Activated CD4-positive, alpha-beta T cell treated with anti-CD3 and anti-CD28 coated beads, Interleukin-2, amount 50 U/mL, for 4 hours (primary cell): Measurements from ENCODE around the gene MCHR1.
A peak's percentile ranks its signal among the peaks of the same experiment; 100 is the strongest.
"Not testable (repeated sequence)": the region's sequence is repeated elsewhere in the genome, so short reads cannot be mapped to it uniquely, and the experiment has no call there.

Experiments used
- DNase-seq, 2 experiments: peaks; one replicate each; pipeline ENCODE4 v3.0.0-alpha.2; 2020

MCHR1 gene

DNA sequence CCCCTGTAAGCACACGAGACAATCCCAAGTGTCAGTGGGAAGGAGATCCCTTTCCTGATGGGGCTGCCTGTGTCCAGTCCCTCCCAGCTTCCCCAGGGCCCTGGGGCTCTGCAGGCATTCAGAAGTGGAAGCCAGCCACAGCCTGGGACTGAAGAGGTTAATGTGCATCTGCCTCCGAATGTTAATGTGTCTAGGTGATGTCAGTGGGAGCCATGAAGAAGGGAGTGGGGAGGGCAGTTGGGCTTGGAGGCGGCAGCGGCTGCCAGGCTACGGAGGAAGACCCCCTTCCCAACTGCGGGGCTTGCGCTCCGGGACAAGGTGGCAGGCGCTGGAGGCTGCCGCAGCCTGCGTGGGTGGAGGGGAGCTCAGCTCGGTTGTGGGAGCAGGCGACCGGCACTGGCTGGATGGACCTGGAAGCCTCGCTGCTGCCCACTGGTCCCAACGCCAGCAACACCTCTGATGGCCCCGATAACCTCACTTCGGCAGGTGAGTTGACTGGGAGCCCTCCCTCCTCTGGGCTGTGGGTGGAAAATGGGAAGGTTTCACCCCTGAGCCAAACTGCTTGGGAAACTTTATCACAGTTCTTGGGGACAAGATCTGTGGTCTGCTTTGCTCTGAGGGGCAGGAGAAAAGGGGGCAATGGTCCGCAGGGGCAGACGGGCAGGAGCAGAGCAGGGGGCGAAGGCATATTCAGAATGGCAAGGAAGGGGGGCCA, at the start of gene MCHR1:
MCHR1 (plus strand) TSS at position 236 of the 715 bp plus-strand sequence; CDS start at position 405, 169 bp downstream.
- no peak for DNase-seq

DNA sequence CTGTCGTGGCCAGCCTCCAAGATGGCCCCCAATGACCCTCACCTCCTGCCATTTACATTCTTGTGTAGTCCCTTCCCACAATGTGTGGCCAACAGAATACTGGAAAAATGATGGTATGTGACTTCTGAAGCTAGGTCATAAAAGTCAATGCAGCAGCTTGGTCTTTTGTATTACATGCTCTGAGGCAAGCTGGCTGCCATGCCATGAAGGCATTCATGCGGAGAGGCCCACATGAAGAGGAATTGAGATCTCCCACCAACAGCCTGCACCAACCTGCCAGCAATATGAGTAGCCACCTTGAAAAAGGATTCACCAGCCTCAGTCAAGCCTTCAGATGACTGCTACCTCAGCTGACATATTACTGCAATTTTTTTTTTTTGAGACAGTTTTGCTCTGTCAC, 47.4 kb upstream of the MCHR1 start:
- DNase-seq, result no peak

- no peak for DNase-seq
These were observed 46.2 kb upstream of the MCHR1 start for GRCh38 chr22:40633036-40633435.

GRCh38 chr22:40634119-40634903, 45.0 kb upstream of the MCHR1 start:
- no peak for DNase-seq

DNA sequence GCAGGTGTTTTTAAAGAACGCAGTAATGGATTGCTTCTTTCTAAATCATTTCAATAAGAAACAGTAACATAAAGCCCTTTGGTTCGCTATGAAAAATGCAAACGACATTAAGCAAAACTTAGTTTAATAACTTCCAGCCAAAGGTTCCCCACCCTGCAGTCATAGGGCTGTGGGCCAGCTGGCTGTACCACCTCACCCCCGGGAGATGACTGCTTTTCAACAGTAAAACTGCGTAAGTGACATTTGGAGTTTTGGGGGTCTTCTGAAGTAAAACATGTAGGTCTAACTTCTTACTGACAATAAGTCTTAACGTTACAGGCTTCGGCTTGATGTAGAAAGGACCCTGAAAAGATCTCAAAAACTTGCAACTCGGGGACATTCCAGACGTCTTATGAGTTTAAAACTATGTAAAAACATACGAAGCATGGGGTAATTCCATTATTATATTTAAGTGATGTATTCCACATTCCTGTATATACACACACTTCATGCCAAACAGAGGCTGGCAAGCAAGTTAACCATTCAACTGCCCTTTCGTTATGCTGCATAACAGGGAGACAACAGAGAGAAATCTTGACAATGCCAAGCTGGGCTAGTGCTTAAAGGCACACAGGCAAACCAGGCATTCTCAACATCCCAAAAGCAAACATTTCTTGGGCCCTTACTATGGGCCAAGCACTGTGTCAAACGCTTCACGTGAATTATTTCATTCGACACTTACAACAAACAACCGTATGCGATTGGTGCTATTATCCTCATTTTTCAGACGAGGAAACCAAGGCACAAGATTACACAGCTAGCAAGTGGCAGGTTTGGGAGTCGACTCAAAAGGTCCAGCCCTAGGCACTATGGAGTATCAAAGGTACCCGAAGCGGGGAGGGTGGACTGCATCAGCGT, 44.0 kb upstream of the MCHR1 start:
- DNase-seq, result no peak

DNA sequence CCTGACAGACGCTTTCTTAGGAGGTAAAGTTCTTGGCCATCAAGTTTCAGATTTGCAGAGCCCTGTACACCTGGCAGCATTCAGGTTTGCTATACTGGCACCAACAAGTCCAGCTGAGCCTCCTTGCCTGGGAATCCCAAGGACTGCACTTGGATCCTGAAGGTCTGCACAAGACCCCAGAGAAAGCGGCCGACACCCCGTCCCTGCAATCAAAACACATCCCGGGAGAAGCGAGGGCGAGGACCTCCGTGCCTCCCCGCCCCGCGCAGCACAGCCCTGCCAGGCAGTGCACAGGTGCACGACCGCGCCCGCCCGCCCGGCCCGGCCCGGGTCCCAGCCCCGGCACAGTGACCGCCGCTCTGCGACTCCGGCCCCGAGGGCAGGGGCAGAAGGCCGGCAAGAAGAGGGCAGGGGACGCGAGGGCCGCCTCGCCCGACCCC, 43.3 kb upstream of the MCHR1 start:
- no peak for DNase-seq

- DNase-seq, result peak; percentile 99
These were observed 42.7 kb upstream of the MCHR1 start, which contains the start of gene MRTFA for GRCh38 chr22:40636380-40637182. Gene MRTFA (minus strand): TSS chr22:40636719.

GRCh38 chr22:40637183-40638150, 41.8 kb upstream of the MCHR1 start:
- peak; percentile 55 to 63 for DNase-seq

GRCh38 chr22:40638261-40638660, 41.0 kb upstream of the MCHR1 start:
- DNase-seq, result no peak

DNA sequence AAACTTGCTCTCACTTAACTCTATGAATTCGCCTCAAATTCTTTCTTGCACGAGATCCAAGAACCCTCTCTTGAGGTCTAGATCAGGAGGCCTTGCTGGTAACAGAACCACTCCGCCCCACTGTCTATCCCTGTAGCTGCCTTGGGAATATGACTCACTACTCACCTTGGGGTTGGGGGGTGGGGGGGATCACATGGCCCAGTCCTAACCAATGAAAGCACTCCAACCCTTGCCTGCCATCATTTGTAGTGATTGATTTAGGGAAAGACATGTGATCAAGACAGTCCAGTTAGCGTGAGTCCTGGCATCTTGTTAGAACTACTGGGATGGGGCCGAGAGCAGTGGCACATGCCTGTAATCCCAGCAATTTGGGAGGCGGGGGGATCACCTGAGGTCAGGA, 38.0 kb upstream of the MCHR1 start:
- no peak for DNase-seq

DNA sequence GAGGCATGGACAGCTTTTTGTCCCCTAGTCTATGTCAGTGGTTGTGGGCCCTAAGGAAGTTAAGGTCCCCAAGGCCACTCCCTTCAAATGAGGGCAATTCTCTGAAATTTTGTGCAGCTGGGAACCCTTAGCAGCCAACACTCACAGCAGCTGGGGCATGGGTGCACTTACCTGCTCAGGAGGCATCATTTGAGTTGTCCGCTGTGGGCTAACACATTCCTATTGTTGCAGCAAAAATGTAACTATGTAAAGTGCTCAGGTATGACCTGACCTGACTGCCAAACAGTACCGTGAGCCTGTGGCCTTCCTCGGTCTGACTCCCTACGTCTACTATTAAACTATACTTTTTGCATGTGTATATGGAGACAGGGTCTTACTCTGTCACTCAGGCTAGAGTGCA, 37.0 kb upstream of the MCHR1 start:
- no peak for DNase-seq

DNA sequence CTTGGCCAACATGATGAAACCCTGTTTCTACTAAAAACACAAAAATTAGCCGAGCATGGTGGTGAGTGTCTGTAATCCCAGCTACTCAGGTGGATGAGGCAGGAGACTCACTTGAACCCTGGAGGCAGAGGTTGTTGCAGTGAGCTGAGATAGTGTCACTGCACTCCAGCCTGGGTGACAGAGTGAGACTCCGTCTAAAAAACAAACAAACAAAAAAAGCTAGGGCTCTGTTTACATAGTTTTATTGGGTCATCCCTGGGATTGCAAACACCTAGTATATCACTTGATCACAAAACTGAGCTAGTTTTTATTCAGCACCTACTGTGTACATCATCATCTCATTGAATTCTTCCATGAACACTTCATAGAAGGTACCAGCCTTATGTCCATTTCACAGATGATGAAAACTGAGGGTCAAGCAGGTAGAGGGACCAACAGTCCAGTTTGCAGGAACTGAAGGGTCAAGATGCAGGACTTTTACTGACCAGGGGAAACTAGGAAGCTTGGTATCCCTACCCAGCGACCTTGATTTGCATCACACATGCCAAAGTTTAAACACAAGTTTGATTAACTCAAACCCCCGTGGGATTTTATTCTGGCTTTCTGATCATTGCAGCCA, 33.6 kb upstream of the MCHR1 start:
- DNase-seq, result no peak

DNA sequence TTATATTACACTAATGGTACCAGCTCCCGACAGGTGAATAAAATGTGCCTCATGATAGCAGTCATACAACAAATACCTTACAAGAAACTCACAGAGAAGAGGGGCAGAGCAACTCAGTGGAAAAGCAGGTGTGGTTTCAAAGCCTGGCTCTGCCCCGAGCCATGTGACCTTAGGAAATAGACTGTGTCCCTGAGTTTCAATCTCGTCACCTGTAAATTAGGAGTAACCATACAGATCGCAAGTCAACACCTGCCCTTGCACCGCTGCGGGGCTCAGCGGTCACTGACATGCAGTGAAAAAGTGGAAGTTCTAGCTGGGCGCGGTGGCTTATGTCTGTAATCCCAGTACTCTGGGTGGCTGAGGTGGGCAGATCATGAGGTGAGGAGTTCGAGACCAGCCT, 30.9 kb upstream of the MCHR1 start:
- no peak for DNase-seq

DNA sequence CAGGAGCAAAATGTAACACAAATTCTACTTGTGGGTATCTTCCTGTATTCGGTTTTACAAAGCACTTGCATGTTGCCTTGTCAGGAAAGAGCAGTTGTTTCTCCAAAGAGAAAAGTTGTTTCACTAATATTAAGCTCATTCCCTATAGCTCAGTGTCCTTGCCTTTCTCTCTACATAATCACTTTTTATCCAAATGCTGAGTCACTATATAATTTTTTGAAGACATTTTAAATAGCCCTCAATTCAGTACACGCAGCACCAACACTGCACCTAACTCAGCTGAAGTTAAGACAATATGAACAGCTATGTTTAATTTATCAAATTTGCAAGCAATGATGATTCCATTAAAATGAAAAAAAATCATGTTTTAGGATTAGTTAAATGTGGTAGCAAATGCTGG, 28.2 kb upstream of the MCHR1 start:
- no peak for DNase-seq

DNA sequence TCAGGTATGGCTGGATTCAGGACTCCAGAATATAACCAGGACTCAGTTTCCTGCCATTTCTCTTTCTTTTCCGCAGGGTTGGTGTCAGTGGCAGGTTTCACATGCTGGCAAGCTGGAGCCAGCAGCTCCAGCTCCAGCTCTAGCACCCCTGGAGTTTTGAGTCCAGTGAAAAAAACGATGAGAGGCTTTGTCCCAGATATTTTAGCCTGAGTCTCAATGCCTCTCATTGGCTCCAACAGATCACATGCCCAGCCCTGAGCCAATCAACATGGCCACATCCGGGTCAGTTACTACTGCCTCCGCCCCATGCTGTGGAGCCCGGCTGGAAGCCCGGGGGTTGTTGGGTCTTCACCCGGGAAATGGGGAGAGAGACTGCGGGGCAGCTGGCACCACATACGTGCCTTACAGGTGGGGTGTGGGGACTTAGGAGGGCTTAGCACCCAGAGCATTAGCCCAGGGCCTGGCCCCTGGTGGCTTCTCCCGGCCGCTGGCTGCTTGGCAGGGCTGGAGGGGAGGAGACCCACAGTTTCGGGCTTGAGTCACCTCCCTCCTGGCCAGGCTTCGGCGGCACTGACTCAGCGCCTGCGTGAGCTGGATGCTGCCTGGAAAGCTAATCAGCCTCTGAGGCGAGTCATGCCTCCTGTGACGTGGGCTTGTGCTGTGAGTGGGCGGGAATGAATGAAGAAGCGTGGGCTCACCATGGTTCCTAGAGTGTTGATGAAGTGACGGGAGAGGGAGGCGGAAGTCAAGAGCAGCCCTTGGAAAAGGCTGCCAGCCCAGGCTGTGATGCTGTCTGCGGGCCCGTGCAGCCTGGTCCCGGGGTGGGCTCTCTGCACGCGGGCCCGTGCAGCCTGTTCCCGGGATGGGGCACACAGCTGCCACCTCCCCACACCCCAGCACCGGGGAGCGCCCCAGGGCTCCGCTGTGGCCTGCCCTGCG, 27.5 kb upstream of the MCHR1 start:
- DNase-seq, result peak; percentile 82 to 87

DNA sequence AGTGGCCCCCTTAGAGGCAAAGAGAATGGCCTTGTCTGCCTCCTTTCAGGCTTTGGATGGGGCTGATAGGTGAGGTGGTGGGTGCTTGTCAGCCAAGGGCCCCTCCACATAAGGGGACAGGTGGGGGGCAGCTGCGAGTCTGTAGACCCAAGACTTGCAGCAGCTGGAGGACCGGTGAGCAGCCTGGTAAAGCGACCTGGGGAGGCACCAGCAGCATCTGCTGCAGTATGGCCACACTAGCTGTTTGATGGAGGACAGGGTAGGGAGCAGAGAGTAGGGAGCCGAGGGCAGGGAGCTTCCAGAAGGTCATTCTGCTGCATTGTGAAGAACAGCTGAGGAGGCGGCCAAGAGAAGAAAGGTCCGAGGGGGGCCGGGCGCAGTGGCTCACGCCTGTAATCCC, 25.9 kb upstream of the MCHR1 start:
- DNase-seq, result no peak

DNA sequence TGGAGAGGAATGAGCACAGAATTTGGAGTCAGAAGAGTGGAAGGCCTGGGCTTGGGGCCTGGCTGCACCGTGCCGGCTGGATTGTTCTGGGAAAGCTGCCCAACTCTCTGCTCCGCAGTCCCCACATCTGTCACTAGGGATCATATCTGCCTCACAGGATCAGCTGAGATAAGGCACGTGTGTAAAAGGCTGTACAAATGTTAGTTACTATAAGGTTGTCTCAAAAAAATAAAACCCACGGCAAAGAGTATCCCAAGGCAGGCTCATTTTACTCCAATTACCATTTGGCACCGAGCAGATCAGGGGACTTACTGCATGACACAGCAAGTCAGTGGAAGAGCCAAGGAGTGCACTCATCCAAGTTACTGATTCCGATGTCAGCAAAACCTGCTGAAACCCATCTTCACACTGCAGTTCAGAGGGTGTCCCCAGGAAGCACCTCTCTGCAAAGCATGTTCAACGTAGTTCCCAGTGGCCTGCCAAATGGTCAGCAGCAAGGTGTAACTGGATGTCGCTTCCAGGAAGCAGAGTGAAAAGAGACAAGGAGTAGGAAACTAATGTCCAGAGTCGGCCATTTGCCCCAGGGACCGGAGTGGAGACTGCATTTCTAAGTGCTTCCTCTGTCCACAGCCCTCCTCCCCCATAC, 24.6 kb upstream of the MCHR1 start:
- no peak for DNase-seq

DNA sequence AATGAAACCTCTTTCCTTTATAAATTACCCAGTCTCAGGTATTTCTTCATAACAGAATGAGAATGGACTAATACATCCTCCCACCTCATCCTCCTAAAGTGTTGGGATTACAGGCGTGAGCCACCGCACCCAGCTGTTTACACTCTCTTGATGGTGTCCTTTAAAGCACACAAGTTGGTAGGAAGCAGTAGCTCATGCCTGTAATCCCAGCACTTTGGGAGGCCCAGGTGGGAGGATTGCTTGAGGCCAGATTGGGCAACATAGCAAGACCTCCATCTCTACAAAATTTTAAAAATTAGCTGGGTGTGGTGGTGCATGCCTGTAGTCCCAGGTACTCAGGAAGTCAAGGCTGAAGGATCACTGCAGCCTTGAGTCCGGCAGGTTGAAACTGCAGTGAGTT, 23.3 kb upstream of the MCHR1 start:
- DNase-seq, result not testable (repeated sequence)

- not testable (repeated sequence) for DNase-seq
These were observed 22.6 kb upstream of the MCHR1 start for GRCh38 chr22:40656651-40657050.
